Measurements from ENCODE around the gene TAS2R4. TPM values are rescaled to one million over a fixed set of nuclear protein-coding genes. Genes with fewer than 3 reads are reported as not detected.

TAS2R4 gene
- total RNA-seq, 1 donor from 2014 or later: 1.7 TPM

- peak; percentile 96 for DNase-seq (ENCODE audit: extremely low spot score, unreplicated experiment)
- peaks cover 13% of the 10 kb centered on the region for H3K36me3 Mint-ChIP-seq (ENCODE audit: unreplicated experiment)
- peak; percentile 84 for TF ChIP-seq CTCF (IDR thresholded peaks at IDR 0.05)
- H3K27ac Mint-ChIP-seq (ENCODE audit: unreplicated experiment): peak within 1 kb of the TSS; percentile 98
- no peaks in the 10 kb centered on the region for H3K9me3 Mint-ChIP-seq (ENCODE audit: unreplicated experiment)
- H3K4me3 Mint-ChIP-seq (ENCODE audit: unreplicated experiment): peak within 1 kb of the TSS; percentile 99
- H3K27me3 Mint-ChIP-seq (ENCODE audit: unreplicated experiment): no peaks in the 10 kb centered on the region
- H3K4me1 Mint-ChIP-seq (ENCODE audit: unreplicated experiment): peaks cover 23% of the 10 kb centered on the region
Measured at GRCh38 chr7:141737836-141738591, 38.5 kb upstream of the TAS2R4 start, which contains the start of gene SSBP1. TSS of gene SSBP1 (plus strand) at chr7:141738358. CDS start at chr7:141739167, 809 bp downstream.

GRCh38 chr7:141738592-141739013 is 37.9 kb upstream of the TAS2R4 start:
- H3K27ac Mint-ChIP-seq (ENCODE audit: unreplicated experiment): peak overlapping the region; percentile 98
- no peaks in the 10 kb centered on the region for H3K27me3 Mint-ChIP-seq (ENCODE audit: unreplicated experiment)
- peaks cover 18% of the 10 kb centered on the region for H3K36me3 Mint-ChIP-seq (ENCODE audit: unreplicated experiment)
- H3K9me3 Mint-ChIP-seq (ENCODE audit: unreplicated experiment): no peaks in the 10 kb centered on the region
- TF ChIP-seq CTCF (IDR thresholded peaks at IDR 0.05): no peak
- H3K4me3 Mint-ChIP-seq (ENCODE audit: unreplicated experiment): peak overlapping the region; percentile 99
- peaks cover 23% of the 10 kb centered on the region for H3K4me1 Mint-ChIP-seq (ENCODE audit: unreplicated experiment)
- DNase-seq (ENCODE audit: extremely low spot score, unreplicated experiment): no peak

GRCh38 chr7:141739250-141739649 is 37.2 kb upstream of the TAS2R4 start:
- DNase-seq (ENCODE audit: extremely low spot score, unreplicated experiment): no peak
- Mint-ChIP-seq H3K27ac (ENCODE audit: unreplicated experiment) (no peak overlapping the region), H3K9me3 (ENCODE audit: unreplicated experiment) (no peaks in the 10 kb centered on the region), H3K4me3 (ENCODE audit: unreplicated experiment) (peak overlapping the region; percentile 99), H3K4me1 (ENCODE audit: unreplicated experiment) (peaks cover 23% of the 10 kb centered on the region), H3K27me3 (ENCODE audit: unreplicated experiment) (no peaks in the 10 kb centered on the region), H3K36me3 (ENCODE audit: unreplicated experiment) (peaks cover 25% of the 10 kb centered on the region)
- TF ChIP-seq CTCF (IDR thresholded peaks at IDR 0.05): no peak

GRCh38 chr7:141742229-141742628 is 34.2 kb upstream of the TAS2R4 start:
- H3K4me1 Mint-ChIP-seq (ENCODE audit: unreplicated experiment): peaks cover 21% of the 10 kb centered on the region
- H3K9me3 Mint-ChIP-seq (ENCODE audit: unreplicated experiment): no peaks in the 10 kb centered on the region
- H3K4me3 Mint-ChIP-seq (ENCODE audit: unreplicated experiment): no peak overlapping the region
- H3K36me3 Mint-ChIP-seq (ENCODE audit: unreplicated experiment): peaks cover 42% of the 10 kb centered on the region
- H3K27me3 Mint-ChIP-seq (ENCODE audit: unreplicated experiment): no peaks in the 10 kb centered on the region
- no peak overlapping the region for H3K27ac Mint-ChIP-seq (ENCODE audit: unreplicated experiment)
- no peak for DNase-seq (ENCODE audit: extremely low spot score, unreplicated experiment)
- TF ChIP-seq CTCF (IDR thresholded peaks at IDR 0.05): no peak

- no peaks in the 10 kb centered on the region for H3K27me3 Mint-ChIP-seq (ENCODE audit: unreplicated experiment)
- H3K36me3 Mint-ChIP-seq (ENCODE audit: unreplicated experiment): peaks cover 52% of the 10 kb centered on the region
- H3K9me3 Mint-ChIP-seq (ENCODE audit: unreplicated experiment): no peaks in the 10 kb centered on the region
- DNase-seq (ENCODE audit: extremely low spot score, unreplicated experiment): no peak
- H3K4me3 Mint-ChIP-seq (ENCODE audit: unreplicated experiment): no peak overlapping the region
- H3K4me1 Mint-ChIP-seq (ENCODE audit: unreplicated experiment): peaks cover 9% of the 10 kb centered on the region
- H3K27ac Mint-ChIP-seq (ENCODE audit: unreplicated experiment): no peak overlapping the region
- TF ChIP-seq CTCF (IDR thresholded peaks at IDR 0.05): no peak
Measured at GRCh38 chr7:141744131-141744530, 32.3 kb upstream of the TAS2R4 start.
